Measurements from ENCODE around the gene SYNRG. TPM values are rescaled to one million over a fixed set of nuclear protein-coding genes. Genes with fewer than 3 reads are reported as not detected.

Gene SYNRG
- total RNA-seq, 2 donors from 2014 or later: 20.7 to 24.3 TPM

GRCh38 chr17:37608351-37609169, 658 bp downstream of the SYNRG start:
- intact Hi-C loops (cut with DNase I): no loop called here
- no peak for DNase-seq (ENCODE audit: low spot score)

GRCh38 chr17:37607637-37608331, 1.4 kb downstream of the SYNRG start:
- peak; percentile 66 for DNase-seq (ENCODE audit: low spot score)
- intact Hi-C loops (cut with DNase I): no loop called here

- intact Hi-C loops (cut with DNase I): no loop called here
- no peak for DNase-seq (ENCODE audit: low spot score)
These were observed 3.3 kb downstream of the SYNRG start for GRCh38 chr17:37605813-37606505.

- intact Hi-C loops (cut with DNase I): no loop called here
- DNase-seq (ENCODE audit: low spot score): no peak
These were observed 4.1 kb downstream of the SYNRG start for GRCh38 chr17:37605081-37605480.

GRCh38 chr17:37604556-37604955, 4.7 kb downstream of the SYNRG start:
- intact Hi-C loops (cut with DNase I): no loop called here

GRCh38 chr17:37598145-37598544, 11.1 kb downstream of the SYNRG start:
- DNase-seq (ENCODE audit: low spot score): no peak
- intact Hi-C loops (cut with DNase I): no loop called here

More at GRCh38 chr17:37604556-37604955, 4.7 kb downstream of the SYNRG start:
- DNase-seq (ENCODE audit: low spot score): no peak

- intact Hi-C loops (cut with DNase I): no loop called here
- no peak for DNase-seq (ENCODE audit: low spot score)
These were observed 16.9 kb downstream of the SYNRG start for GRCh38 chr17:37592291-37592690.

- no peak for DNase-seq (ENCODE audit: low spot score)
- intact Hi-C loops (cut with DNase I): no loop called here
These were observed 24.2 kb downstream of the SYNRG start for GRCh38 chr17:37585066-37585465.

GRCh38 chr17:37576281-37576680, 32.9 kb downstream of the SYNRG start:
- DNase-seq (ENCODE audit: low spot score): no peak
- intact Hi-C loops (cut with DNase I): no loop called here

- intact Hi-C loops (cut with DNase I): no loop called here
These were observed 34.8 kb downstream of the SYNRG start for GRCh38 chr17:37574427-37574826.

GRCh38 chr17:37571674-37572073, 37.5 kb downstream of the SYNRG start:
- intact Hi-C loops (cut with DNase I): no loop called here
- no peak for DNase-seq (ENCODE audit: low spot score)

More at GRCh38 chr17:37574427-37574826, 34.8 kb downstream of the SYNRG start:
- DNase-seq (ENCODE audit: low spot score): no peak

GRCh38 chr17:37570527-37571093, 38.6 kb downstream of the SYNRG start:
- intact Hi-C loops (cut with DNase I): no loop called here

GRCh38 chr17:37568350-37569053, 40.7 kb downstream of the SYNRG start:
- intact Hi-C loops (cut with DNase I): no loop called here
- no peak for DNase-seq (ENCODE audit: low spot score)

More at GRCh38 chr17:37570527-37571093, 38.6 kb downstream of the SYNRG start:
- DNase-seq (ENCODE audit: low spot score): peak; percentile 80

GRCh38 chr17:37567538-37567937, 41.7 kb downstream of the SYNRG start:
- no peak for DNase-seq (ENCODE audit: low spot score)
- intact Hi-C loops (cut with DNase I): no loop called here

- intact Hi-C loops (cut with DNase I): no loop called here
- DNase-seq (ENCODE audit: low spot score): no peak
These were observed 42.1 kb downstream of the SYNRG start for GRCh38 chr17:37567137-37567536.

- intact Hi-C loops (cut with DNase I): no loop called here
- DNase-seq (ENCODE audit: low spot score): no peak
These were observed 45.0 kb downstream of the SYNRG start for GRCh38 chr17:37564252-37564651.

- intact Hi-C loops (cut with DNase I): no loop called here
- DNase-seq (ENCODE audit: low spot score): no peak
These were observed 47.0 kb downstream of the SYNRG start for GRCh38 chr17:37562016-37562745.

- intact Hi-C loops (cut with DNase I): no loop called here
- no peak for DNase-seq (ENCODE audit: low spot score)
These were observed 50.9 kb downstream of the SYNRG start for GRCh38 chr17:37558299-37558698.
